GM10266 (cell line): ENCODE measurements around the gene BET1.

ENCODE experiments used
- DNase-seq: peaks from one replicate; pipeline ENCODE4 v3.0.0; 2012; ENCODE audit errors: extremely low spot score
- TF ChIP-seq, protein P1 (sequence below): IDR thresholded peaks from 2 replicates; pipeline ENCODE4 v1.5.1; 2012; ENCODE audit warnings: mild to moderate bottlenecking, low read depth; ENCODE audit not compliant: control insufficient read depth, insufficient read depth; ENCODE audit errors: missing control alignments

BET1 gene

DNA sequence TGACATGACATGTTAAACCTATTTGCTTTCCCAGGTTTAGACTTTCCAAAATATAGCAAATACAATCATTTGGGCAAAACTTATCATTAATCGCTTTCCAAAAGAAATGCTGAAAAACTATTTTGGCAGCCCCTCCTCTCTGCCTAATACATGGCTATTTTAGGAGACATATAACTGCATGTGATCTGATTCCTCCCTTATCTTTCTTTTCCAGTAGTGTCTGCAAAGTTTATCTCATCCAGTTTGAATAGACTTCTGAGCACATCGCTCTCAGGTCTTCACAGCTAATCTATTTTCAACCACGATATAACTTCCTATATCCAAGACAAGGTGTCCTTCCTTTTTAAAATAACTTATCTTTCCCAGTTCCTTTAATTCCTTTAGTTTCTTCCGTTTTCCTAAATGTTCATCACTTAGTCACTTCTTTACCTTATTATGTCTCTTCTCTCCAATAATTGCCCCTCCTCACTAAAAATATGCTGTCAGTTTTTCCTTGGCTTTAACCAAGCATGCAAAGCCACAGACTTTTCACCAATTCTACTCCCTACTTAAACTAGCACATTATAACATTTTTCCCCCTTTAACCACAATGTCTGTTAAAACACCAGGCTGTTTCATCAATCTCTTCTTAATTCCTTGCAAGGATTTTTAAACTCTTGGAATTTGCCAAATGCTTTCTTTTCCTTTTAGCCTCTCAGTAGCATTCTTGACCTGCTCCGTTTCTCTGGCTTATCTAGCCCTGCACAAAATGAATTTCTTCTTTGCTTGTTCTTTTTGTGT is 58.2 kb downstream of the BET1 start:
- TF ChIP-seq, protein P1, sequence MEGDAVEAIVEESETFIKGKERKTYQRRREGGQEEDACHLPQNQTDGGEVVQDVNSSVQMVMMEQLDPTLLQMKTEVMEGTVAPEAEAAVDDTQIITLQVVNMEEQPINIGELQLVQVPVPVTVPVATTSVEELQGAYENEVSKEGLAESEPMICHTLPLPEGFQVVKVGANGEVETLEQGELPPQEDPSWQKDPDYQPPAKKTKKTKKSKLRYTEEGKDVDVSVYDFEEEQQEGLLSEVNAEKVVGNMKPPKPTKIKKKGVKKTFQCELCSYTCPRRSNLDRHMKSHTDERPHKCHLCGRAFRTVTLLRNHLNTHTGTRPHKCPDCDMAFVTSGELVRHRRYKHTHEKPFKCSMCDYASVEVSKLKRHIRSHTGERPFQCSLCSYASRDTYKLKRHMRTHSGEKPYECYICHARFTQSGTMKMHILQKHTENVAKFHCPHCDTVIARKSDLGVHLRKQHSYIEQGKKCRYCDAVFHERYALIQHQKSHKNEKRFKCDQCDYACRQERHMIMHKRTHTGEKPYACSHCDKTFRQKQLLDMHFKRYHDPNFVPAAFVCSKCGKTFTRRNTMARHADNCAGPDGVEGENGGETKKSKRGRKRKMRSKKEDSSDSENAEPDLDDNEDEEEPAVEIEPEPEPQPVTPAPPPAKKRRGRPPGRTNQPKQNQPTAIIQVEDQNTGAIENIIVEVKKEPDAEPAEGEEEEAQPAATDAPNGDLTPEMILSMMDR = no peak
- DNase-seq = no peak

DNA sequence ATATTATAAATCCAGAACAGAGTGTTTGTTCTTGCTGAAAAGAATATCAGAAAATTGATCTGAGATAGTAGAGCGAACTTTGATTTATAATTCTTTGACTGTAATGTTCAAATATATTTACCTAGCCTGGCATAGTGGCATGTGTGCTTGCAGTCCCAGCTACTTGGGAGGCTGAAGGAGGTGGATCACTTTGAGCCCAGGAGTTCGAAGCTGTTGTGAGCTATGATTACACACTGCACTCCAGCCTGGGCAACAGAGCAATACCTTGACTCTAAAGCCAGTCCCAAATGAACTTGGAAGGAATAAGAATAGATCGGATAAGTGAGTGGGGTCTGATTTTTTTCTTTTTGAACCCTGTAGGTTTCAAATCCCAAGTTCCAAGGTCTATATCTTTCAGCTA is 59.1 kb downstream of the BET1 start:
- TF ChIP-seq, protein P1 = no peak

DNA sequence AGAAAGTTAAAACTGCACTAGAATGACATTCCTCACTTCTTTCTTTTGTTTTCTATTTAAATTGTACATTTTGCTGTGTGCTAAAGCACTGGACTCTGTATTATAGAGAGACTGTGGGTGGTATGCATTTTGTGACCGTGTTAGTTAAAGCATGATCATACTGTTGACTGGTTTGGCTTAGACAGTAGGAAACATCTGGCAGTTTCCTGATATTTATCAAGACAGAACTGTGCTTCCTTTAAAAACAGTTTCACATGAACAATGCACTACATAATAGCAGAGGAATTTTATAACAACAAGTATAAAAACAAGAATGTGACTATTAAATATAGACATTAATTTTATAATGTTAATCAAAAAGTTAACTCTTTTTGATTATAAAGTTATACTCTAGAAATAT is 59.5 kb downstream of the BET1 start:
- TF ChIP-seq, protein P1 = no peak
- DNase-seq = no peak

More for the DNA sequence above, 59.1 kb downstream of the BET1 start:
- no peak for DNase-seq

DNA sequence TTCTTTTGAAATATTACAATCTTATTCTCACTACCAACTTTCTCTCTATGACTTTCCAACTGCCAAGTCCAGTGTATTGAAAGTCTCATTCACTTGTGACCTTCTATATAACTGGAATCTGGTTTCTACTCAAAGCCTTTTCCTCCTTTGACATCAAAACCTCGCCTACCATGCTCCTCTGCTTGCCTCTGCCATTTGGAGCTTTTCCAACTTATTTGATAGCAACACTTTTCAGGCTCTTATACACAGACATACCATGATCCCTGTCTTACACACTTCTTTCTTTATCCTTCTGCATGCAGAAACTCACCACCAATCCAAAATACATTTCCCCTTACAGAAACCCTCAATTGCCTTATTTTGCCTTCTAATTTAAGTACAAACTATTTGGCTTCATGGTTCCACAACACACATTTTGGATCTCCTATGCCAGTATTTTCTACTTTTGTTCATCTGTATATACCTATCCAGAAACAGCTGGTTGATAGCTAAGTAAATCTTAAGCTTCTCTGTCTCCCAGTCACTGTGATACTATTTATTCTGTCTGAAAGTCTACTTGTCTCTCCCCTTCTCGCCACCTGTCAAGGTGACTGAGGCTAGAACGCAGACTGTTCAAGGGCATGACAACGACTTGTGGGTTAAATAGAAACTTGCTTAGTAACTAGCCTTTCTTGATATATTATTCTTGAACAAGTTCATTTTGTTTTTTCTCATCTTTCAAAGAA is 60.2 kb downstream of the BET1 start:
- TF ChIP-seq, protein P1 = no peak
- DNase-seq = no peak
